Measurements from ENCODE around the gene EGFR. TPM values are rescaled to one million over a fixed set of nuclear protein-coding genes. Genes with fewer than 3 reads are reported as not detected.

The EGFR gene
- total RNA-seq, 1 donor from 2014 or later, result 45.7 TPM

DNA sequence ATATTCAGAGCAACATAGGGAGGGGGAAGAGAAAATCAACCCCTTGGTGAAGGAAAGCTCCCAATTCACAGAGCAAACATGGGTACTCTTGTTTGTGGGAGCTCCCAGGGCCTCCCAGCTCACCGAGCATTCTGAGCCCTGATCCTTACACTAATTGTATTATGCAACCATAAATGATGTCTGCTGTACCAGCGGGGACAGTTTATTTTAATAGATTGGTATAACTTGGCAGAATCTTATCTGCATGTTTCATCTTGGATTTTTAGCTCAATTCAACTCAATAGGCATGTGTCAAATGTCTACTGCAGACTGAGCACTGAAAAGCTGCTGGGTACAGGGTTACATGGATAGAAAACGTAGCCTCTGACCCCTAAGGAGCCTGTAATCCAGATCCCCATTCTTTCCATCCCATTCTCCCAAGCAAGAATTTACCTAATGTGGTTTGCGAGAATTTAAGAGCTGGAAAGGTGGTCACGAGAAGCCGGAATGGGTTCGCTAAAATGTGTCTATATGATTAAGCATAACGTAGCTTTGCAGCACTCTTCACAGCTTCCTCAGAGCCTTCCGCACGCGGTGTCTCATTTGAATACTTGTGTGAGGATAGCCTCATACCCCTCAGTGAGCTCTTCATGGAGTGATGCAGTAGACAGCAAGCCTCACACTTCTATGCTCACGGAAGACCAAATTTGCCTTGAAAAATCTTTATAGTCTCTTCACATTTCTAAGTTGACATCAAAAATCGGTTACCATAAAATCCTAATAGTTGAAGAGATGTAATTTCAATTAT, 18.3 kb downstream of the EGFR start:
- no peak for DNase-seq

DNA sequence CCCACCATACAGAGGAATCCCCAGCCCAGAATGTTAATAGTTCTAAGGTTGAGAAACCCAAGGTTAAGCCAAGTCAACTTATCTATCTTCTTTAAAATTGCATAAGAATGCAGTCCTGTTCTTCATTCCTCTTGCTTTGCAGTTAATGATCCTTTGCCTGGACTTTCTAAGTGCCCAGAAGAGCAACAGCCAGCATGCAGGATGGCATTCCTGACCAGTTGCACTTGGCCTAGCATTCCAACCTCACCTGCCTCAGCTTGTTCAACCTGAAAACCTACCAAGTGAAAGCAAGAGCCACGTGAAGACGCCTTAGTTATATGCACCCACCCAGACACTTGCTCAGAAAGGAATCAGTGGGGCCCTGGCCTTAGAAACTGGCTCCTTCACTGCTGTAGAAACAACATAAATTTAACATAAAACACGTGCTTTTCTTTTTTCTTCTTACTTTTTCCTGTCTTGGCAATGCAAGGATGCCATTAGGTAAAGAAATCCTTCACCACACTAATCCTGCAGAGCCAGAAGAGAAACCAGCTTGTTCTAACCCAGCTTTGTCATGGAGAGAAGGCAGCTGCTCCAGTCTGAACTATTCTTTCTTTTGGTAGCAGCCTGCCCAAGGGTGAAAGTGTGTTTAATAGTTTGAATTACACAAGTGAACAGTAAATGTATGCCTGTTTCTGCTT, 25.0 kb downstream of the EGFR start:
- DNase-seq, result no peak

DNA sequence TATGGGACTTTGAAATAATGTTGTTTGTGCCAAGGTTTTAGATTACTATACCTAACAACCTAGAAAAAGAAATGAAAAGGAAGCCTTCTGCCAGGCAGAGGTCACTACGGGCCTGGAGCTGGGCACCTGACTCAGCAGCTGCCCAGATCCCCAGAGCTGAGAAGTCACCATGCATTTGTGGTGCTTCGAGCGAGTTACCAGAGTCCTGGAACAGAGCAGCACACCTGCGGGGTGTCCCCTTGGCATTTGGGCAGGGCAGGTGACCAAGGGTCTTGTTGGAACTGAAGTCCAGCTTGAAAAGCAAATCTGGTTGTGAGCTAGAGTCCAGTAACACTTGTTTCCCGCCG, 25.5 kb downstream of the EGFR start:
- DNase-seq, result no peak

DNA sequence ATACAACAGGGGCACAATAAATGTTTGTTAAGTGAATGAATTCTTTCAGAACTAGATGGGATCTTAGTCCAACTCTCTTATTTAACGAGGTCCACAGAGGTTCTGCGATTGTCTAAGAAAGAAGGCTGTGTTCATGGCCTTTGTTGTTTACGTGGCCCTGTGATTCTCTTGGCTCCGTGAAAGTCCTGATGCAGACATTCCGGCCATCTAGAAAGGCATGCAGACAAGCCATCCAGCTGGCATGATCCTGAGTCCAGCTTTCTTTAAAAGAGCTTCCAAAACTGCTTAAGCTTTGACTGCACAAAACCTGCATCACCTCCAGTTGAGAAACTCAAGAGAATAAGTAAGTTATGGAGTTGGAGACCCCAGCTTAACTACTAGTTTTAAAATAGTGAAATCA, 26.0 kb downstream of the EGFR start:
- DNase-seq, result no peak

DNA sequence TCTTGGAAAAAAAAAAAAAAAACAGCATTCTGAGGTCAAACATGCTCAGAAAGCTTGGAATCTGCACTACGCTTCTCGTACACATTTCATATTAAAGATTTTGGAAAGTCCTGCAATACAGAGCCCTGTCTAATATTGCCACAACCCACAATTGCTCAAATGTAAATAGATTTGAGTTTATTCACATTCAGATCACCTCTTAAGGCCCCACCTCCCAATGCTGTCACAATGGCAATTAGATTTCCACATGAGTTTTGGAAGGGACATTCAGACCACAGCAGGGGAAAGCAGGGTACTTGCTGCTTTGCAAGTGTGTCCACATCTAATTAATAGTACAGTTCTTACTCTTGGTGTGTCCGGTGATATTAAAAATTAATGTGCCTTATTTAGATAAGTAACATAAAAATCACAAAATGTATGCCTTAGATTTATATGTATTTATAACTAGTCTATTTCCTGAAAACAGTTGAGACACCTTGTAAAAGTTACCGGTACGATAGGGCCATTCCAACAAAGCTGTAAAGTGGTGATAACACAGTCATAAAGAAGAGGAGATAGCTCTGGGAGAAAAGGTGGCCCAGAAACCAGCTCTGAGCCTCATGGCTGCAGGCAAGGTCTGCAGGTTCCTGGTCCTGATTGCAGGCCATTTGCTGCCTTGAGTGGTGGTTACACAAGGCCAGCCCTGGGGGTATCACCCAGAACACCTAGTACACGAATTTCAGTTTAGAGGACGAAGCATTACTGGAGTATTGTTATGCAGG, 27.9 kb downstream of the EGFR start:
- DNase-seq, result no peak

DNA sequence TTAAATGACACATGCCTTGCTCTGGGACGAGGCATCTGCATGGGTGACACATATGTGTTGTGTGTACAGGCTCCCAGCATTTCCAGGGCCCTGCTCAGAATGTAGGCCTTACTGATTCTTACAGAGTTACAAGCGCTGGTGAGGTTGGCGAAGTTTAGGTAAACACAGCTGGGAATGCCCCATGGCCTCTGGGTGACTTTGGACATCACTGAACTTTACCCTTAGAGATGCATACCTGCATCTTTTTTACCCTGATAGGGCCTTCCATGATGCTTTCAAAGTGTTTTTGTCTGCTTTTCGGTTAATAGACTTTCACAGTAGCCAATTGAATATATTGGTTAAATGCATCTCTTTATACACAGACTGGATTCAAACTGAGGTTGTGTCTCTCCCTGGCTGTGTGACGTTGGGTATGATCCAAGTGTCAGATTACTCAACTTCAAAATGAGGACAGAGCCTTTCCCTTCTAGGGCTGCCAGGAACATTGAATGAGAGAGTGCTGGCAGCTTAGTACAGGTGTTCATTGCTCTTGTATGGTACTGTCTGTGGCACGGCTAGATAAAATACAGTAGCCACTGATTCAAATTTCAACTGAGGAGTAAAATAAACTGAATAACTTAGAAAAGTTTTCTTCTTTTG, 29.5 kb downstream of the EGFR start:
- DNase-seq, result no peak

DNA sequence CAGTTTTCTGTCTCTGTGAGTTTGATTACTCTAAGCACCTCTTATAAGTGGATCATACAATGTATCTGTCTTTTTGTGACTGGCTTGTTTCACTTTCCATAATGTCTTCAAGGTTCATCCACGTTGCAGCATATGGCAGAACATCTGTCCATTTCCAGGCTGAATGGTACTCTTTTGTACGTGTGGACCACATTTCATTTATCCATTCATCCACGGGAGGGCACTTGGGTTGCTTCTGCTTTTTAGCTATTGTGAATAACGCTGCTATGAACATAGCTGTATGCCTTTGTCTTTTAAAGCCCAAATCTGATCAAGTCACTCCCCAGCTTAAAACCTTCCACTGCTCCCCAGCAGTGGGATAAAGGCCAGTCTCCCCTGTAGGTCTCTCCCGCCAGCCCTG, 31.5 kb downstream of the EGFR start:
- peak; percentile 54 for DNase-seq

DNA sequence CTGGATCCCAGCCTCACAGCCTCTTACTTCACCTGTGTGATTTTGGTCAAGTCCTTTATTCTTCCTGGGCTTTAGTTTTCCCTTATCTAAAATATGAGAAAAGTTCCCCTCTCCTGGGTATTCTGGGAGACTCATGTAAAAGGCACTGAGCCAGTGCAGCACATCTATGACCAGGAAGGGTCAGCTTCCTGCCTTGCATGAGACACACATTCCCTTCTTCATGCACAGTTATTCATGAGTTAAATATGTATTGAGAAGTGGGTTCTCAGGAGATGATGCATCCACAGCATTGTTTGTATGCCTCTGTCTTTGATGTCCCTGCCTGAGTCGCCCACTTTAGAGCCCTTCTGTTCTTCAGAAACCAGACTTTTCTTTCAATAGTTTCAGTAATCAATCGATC, 33.3 kb downstream of the EGFR start:
- no peak for DNase-seq

DNA sequence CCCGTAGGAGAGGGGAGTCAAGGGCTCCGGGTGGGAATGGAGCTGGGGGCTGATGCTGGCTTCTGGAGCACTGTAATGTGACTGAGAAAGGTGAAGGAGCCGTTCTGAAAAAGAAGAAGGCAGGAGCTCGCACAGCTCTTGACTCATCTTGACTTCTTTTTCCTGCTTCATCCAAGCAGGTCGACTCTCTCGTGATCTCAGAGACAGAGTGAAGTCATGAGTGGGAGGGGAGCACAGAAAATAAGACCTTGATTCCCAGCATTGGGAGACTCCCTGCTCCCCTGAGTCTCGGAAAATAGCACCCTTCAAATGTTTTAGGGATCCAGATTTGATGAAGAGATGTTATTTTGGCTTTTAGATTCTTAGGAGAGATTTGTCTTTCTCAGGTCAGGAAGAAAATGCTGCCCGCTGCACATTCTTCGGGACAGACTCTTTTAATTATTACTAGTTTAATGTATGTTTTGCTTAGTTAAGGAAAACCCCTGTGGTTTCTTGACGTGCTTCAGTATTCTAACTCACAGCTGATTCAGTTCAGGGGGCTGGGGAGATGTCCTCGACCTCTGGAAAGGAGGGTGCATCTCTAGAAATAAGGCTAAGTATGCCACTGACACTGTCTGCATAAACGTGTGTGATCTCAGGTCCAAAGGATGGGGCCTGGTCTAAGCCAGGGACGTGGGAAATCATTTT, 34.1 kb downstream of the EGFR start:
- no peak for DNase-seq

DNA sequence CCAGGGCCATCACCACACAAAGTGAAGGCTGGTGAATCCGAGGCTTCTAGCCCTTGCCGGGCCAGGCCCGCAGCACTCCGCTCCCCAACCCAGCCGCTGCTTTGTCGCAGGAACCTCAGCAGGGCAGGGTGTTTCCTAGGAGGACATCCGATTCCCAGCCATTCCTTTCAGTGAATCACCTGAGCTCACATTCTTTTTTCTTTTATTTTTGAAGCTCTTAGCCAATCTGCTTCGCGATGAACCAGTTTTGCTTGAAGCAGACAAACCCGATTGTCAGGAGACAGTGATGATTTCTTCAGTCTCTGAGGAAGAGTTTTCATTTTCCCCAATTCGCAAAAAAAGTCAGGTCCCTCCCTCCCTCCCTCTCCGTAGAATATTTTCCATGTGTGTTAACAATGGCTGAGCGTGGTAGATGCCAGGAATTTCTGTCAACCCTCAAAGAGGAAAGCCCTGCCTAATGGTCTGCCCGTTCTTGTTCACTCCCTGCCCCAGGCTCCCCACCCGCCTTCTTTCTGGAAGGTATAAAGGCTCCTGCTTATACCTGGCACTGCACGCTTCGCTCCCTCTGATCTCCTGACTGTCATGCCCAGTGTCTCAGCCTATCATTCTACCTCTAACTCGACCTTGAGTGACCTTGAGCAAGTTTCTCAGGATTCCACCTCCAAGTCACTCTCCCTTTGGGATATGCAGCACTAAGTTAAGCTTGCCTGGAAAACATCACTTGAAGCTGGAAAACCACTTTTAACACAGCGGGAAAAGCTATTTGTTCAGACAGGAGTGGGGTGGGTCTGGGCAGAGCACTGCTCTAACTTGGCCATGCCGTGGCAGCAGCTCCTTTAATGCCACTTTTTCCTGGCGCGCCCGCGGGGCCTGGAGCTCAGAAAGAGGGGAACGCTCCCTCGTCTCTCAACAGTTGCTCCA, 35.1 kb downstream of the EGFR start:
- peak; percentile 56 for DNase-seq

DNA sequence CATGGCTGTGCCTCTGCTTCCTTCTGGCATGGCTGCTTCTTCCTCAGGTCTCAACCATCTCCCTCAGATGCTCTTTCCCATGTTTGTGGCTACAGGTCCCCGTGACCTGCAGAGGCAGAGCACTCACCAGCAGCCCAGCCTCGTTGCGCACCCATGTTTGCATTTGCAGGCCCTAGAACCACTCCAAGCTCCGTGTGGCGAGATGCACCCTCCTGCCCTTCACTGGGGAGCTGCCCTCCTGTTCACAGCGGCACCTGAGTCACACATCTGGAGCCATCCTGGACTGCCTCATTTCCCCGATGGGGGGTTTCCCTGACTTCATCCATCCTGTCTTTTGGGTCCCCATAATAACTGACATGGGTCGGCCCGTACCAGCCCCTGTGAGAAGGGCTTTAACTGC, 35.9 kb downstream of the EGFR start:
- no peak for DNase-seq

DNA sequence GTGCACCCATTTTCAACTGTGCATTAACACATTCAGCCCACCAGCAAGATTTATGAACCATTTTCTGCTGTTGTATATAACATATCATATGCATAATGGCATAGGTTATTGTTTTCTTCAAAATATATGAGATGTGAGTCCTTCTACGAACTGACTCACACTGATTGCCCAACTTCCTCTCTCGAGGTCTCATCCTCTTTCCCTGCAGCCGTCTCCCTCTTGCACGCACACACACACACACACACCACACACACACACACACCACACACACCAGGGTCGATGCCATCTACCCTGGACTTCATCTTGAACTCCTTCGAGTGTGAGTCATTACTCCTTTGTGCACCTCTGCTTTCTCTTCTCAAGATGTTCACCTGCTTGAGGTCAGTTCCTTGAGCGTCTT, 36.7 kb downstream of the EGFR start:
- no peak for DNase-seq

DNA sequence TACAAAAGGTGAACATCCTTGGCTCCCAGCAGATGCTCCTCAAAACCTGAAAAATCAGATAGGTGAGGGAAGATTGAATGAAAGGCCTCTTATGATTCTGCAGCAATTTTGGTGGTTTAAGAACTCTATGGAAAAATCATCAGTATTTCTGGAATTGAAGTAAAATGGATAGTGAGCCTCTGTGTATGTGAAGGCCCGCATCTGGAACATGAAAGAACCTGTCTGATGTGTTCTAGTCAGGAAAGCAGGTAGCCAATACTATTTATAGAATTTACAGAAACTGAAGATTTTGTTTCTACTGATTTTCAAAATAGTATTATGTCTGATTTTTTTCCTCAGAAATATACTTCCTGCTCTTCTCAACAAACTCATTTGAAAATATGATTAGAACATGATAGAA, 37.3 kb downstream of the EGFR start:
- no peak for DNase-seq

DNA sequence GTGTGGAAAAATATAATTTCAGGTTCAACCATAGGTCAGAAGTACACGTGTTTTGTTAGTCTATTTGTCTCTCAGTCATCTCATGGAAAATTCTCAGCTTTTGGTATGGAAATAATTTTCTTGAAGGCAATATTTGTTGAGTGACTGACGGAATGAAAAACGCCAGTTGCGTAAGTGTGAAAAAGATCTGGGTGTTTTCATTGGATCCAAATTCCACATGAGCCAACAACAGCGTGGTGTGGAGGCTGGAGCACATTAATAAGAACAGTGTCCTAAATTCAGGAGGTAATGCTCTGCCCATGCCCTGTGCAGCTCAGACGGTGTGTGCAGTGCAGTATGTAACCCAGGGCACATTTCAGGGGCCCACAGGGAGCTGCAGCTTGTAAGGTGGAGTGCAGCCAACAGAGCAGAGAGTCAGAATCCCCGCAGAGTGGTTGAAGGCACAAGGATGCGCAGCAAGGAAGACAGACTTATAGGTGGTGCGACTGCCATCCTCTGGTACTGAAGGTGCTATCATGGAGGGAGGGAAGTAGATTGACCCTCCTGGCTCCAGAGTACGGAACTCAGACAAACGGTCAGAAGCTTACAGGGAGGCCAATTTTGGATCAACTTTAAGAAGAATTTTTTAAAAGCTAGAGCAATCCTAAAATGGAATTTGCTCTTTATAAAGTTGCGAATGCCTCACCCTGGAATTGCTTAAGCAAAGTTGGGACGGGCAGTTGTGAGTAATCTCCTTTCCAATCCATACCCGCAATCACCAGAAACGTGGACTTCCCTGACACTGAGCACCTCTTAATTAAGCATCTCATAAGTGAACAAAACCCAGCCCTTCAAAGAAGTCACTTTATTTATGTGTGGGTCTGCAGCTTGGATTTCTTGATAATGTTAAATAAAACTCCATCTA, 38.0 kb downstream of the EGFR start:
- peak; percentile 61 for DNase-seq

DNA sequence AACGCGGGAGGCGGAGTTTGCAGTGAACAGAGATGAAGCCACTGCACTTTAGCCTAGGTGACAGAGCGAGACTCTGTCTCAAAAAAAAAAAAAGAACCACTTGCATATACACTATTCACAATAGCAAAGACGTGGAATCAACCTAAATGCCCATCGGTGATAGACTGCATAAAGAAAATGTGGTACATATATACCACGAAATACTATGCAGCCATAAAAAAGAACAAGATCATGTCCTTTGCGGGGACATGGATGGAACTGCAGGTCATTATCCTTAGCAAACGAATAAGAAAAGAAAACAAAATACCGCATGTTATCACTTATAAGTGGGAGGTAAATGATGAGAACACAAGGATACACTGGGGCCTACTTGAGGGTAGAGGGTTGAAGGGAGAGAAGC, 39.5 kb downstream of the EGFR start:
- DNase-seq, result no peak

DNA sequence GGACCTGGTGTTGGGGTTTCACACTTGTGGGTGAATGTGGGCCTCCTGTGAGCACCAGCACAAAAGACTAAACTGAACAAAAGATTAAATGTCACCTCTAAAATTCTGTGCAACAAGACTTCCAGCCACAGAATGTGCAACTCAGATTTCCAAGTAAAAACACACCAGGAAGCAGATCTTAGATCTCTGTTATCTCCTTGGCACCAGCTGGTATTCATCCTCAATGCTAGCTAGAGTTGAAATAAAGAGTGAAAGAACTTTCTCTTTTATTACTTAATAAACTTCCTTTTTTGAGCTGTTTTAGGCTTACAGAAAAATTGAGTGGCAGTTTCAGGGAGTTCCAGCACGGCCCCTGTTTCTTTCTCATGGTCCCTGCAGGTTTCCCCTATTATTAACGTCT, 40.2 kb downstream of the EGFR start:
- no peak for DNase-seq

DNA sequence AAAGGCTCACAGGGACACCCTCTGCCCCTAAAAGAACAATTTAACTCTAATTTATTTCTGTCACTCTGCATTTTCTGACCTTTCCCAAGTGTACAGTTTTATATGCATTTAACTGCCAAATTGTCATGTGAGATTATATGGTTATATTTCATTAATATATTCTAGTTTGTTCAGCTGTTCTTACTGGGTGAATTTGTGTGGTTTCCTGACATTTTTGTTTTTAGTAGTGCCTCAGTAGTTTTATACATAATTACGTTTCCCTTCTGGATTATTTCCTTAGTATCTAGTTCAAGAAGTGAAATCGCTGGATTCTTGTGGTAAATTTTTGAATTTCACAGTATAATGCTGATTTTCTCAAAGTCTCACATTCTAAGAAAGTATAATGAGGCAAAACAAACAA, 41.3 kb downstream of the EGFR start:
- DNase-seq, result no peak

DNA sequence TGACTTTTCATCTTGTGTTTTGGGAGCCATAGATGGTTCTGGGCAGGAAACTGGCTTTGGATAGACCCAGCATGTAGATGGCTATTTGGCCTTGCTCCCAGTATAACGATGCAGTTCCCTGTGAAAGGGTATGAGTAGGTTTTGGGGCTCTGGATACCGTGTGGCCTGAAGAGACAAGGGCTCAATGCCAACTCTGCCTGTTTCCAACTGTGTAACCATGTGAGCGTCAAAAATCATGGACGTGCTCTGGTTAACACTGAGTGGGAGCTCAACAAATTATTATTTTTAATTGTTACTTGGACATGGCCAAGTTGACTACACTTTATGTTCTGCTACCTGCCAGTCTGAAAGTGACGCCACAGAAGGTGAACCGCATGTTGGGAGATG, 41.8 kb downstream of the EGFR start:
- no peak for DNase-seq

DNA sequence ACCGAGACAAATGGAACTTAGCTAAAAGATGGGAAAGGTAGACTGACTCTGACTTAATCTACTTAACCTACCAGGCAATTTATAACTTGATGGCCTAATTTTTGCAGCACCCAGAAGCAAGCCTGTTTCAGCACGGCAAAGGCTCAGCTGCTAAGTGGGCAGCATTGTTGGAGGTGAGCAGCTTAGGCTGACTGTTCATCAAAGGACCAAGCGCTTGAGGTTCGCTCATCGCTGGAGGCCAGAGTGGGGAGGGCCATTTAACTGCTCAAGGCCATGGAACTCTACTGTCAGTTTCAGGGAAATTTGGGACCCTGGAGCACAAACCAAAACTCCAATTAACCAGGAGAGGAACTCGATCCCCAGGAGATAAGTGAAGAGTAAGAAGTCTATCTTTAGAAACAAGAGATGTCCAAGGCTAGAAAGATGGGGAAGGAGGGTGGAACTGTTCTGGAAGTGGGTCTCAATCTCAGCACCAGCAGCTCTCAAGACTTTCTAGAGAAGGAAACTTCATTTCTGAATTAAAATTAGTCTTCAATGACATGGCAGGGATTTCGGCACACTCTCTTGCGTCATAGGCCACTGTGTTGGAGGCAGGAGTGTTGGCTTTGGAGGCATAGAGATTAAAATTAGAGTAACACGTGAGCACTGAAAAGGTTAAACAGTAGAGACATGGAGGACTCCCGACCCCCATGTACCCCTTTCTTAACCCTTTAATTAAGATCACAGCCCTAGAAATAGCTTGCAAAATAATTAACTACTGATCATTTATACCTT, 43.1 kb downstream of the EGFR start:
- DNase-seq, result no peak
